SK-N-MC (cell line): ENCODE results near the gene ZNF423.

Source experiments
- EZH2 ChIP-seq: fragments of 200-600 bp; sonication (generic); IDR thresholded peaks from one replicate; pipeline ENCODE4 v1.6.1; 2017; ENCODE audit warnings: antibody characterized with exemption
- POLR2AphosphoS5 ChIP-seq: IDR thresholded peaks from 2 replicates; pipeline ENCODE4 v1.6.1; 2012; ENCODE audit warnings: mild to moderate bottlenecking, low read depth, low read length, borderline replicate concordance

- TF ChIP-seq POLR2AphosphoS5 = no peak
- no peak for TF ChIP-seq EZH2
Measured at GRCh38 chr16:49699841-49700175, 156.1 kb downstream of the ZNF423 start.
